Measurements from ENCODE around the gene FILIP1L. TPM values are rescaled to one million over a fixed set of nuclear protein-coding genes. Genes with fewer than 3 reads are reported as not detected.

FILIP1L gene
- total and polyA plus RNA-seq, 7 donors: 9.2 to 274 (median 78.5) TPM

DNA sequence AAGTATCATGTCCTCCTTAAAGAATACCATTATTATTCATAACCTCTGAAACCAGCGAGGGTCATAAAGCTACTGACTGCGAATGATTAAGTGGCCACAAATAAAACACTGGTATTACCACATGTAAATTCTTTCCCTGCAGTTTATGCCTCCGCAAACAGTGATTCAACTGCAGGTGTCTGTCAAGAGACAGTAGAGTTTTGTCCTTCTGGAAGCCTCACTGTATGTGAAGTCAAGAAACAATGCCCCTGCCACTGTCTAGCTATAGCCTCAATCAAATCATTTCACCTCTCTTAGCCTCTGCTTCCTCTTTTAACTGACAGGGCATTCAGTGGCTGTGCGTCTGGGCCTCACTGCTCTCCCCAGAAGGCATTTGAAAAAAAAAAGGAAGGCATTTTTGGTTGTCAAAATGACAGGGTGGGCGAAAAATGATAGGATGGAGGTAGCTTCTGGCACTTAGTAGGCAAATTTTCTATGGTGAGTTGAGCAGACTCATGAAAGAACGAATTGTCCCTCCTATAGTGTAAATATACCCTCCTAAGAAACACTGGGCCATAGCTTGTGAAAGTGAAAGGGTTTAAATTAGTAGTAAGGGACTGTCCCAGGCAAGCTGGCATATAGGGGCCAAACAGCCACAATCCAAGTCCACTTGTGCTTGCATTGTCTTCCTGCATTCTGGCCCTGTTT is 66.7 kb downstream of the FILIP1L start:
- DNase-seq (no peak), ATAC-seq (peak; percentile 75 to 90 (median 88))
- Histone ChIP-seq H3K27ac (peak overlapping the region; percentile 89), H3K27me3 (ENCODE audit: insufficient read depth in 3 of 3, low read length in 2 of 3) (no peaks in the 10 kb centered on the region), H3K9me3 (no peaks in the 10 kb centered on the region), H3K4me3 (peak overlapping the region; percentile 39), H3K4me1 (peaks cover 63% of the 10 kb centered on the region), H3K36me3 (ENCODE audit: insufficient read depth in 1 of 2, low read depth in 1 of 2) (peaks cover 0 to 3% of the 10 kb centered on the region in 2 donors)
- 34 to 47% (median 39%) methylated on average over 6 of the region's 6 CpGs for WGBS, 3 donors
- TF ChIP-seq, protein P1, sequence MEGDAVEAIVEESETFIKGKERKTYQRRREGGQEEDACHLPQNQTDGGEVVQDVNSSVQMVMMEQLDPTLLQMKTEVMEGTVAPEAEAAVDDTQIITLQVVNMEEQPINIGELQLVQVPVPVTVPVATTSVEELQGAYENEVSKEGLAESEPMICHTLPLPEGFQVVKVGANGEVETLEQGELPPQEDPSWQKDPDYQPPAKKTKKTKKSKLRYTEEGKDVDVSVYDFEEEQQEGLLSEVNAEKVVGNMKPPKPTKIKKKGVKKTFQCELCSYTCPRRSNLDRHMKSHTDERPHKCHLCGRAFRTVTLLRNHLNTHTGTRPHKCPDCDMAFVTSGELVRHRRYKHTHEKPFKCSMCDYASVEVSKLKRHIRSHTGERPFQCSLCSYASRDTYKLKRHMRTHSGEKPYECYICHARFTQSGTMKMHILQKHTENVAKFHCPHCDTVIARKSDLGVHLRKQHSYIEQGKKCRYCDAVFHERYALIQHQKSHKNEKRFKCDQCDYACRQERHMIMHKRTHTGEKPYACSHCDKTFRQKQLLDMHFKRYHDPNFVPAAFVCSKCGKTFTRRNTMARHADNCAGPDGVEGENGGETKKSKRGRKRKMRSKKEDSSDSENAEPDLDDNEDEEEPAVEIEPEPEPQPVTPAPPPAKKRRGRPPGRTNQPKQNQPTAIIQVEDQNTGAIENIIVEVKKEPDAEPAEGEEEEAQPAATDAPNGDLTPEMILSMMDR (IDR thresholded peaks at IDR 0.05): no peak
- intact Hi-C loops (cut with DNase I): loop anchor here in 1 of 2 donors (10.0 kb wide), 1 partner anchor 173 kb away; no protein-coding TSS in a partner anchor

DNA sequence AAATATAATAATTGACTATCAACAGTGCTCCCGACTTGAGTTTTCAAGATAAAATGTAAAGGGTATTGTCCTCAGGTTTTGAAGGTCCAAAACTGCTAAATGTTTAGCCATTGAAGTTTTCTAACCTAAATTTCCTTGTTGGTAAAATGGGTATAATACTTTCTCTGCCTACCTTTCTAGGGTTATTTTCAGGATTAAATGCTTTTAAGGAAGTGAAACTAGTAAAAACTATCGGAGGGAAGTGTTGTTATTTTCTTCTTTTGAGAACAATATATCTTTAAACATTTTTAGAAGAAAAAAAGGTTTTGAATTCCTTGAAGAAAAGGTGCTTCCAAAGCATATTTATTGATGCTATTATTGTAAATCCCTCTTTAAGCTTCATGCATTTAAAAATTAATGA is 67.3 kb downstream of the FILIP1L start:
- Histone ChIP-seq H3K4me1 (peaks cover 69% of the 10 kb centered on the region), H3K9me3 (no peaks in the 10 kb centered on the region), H3K36me3 (ENCODE audit: insufficient read depth in 1 of 2, low read depth in 1 of 2) (no peaks in the 10 kb centered on the region), H3K4me3 (peak overlapping the region; percentile 39), H3K27ac (peak overlapping the region; percentile 89), H3K27me3 (ENCODE audit: insufficient read depth in 3 of 3, low read length in 2 of 3) (no peaks in the 10 kb centered on the region)
- intact Hi-C loops (cut with DNase I): loop anchor here in 1 of 2 donors (10.0 kb wide), 1 partner anchor 172 kb away; no protein-coding TSS in a partner anchor
- 39 to 52% (median 46%) methylated on average over 2 of the region's 2 CpGs for WGBS, 3 donors
- TF ChIP-seq, protein P1 (IDR thresholded peaks at IDR 0.05): no peak
- DNase-seq (no peak), ATAC-seq (no peak)

DNA sequence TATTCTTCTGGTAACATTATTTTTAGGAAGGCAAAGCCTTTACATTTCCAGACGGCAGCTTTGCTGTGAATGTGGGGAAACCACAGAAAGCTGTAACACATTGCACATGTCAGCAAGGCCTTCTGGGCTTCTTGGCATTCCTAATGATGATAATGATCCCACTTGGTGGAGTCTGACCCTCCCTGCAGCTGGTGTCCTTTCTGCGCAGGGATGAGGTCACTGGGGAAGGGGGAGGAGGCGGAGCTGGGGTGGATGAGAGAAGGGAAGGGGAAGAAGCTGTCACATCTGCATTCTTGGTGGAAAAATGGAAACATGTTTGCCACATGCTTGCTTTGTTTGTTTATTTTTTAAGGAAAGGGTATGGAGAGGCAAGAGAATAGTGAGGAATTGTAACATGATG is 68.6 kb downstream of the FILIP1L start:
- TF ChIP-seq, protein P1 (IDR thresholded peaks at IDR 0.05): no peak
- intact Hi-C loops (cut with DNase I): loop anchor here in 1 of 2 donors (10.0 kb wide), 1 partner anchor 171 kb away; no protein-coding TSS in a partner anchor
- Histone ChIP-seq H3K4me3 (no peak overlapping the region), H3K4me1 (peaks cover 82% of the 10 kb centered on the region), H3K27me3 (ENCODE audit: insufficient read depth in 3 of 3, low read length in 2 of 3) (no peaks in the 10 kb centered on the region), H3K36me3 (ENCODE audit: insufficient read depth in 1 of 2, low read depth in 1 of 2) (no peaks in the 10 kb centered on the region), H3K27ac (peak overlapping the region; percentile 89), H3K9me3 (no peaks in the 10 kb centered on the region)
- ATAC-seq: peak; percentile 75 to 88 (median 78)
- DNase-seq: peak; percentile 67 to 77
- WGBS, 3 donors: 22 to 28% (median 22%) methylated on average over 3 of the region's 3 CpGs

DNA sequence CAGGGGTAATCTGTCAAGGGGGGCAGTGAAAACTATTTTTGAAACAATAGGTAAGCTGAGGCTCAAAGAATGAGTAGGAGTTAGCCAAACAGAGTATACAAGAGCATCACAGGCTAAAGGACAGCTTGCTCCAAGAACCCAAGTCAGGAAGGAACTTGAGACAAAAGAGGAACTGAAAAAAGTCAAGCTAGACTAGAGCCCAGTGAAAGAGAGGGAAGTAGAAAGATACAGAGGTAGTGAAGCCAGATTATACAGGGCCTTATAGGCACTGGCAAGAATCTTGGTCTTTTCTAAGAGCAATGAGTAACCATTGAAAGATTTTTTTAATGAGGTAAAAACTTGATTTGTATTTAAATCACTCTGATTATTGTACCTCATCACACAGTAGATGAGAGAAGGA is 69.9 kb downstream of the FILIP1L start:
- no peaks in the 10 kb centered on the region for H3K36me3 ChIP-seq (ENCODE audit: insufficient read depth in 1 of 2, low read depth in 1 of 2)
- H3K4me1 ChIP-seq: peaks cover 89% of the 10 kb centered on the region
- H3K27ac ChIP-seq: peak overlapping the region; percentile 89
- ATAC-seq (no peak), DNase-seq (no peak)
- no peak overlapping the region for H3K4me3 ChIP-seq
- H3K27me3 ChIP-seq (ENCODE audit: insufficient read depth in 3 of 3, low read length in 2 of 3): no peaks in the 10 kb centered on the region
- intact Hi-C loops (cut with DNase I): loop anchor here (5.0 to 10.0 kb wide), 2 partner anchors 167 to 170 kb away; no protein-coding TSS in a partner anchor
- no peaks in the 10 kb centered on the region for H3K9me3 ChIP-seq
- TF ChIP-seq, protein P1 (IDR thresholded peaks at IDR 0.05): no peak
